GM19023 (cell line): ENCODE data around the gene JKAMP.
A peak's percentile ranks its signal among the peaks of the same experiment; 100 is the strongest.

Source experiments
- ATAC-seq: cut with Tn5 transposase; IDR thresholded peaks from one replicate; pipeline ENCODE4 v1.9.1; 2021; ENCODE audit warnings: mild to moderate bottlenecking, moderate library complexity; ENCODE audit not compliant: unreplicated experiment

JKAMP gene

GRCh38 chr14:59480166-59480565, 4.2 kb upstream of the JKAMP start:
- ATAC-seq, result no peak

DNA sequence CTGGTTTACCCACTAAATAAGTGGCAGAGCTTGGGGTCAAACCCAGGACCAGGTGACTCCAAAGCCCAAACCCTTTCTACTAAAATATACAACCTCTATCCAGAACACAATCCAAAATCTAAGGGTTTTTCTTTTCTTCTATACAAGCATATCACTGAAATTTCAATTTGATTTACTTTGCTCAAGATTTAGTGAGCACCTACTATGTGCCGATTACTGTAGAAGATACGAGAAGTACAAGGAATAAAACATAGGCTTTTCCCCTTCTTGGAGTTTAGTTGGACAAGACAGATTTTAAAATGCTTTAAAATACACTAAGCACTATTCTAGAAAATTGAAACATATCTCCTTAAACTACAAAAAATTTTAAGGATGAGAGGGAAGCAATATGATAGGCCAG, 2.9 kb upstream of the JKAMP start:
- no peak for ATAC-seq

DNA sequence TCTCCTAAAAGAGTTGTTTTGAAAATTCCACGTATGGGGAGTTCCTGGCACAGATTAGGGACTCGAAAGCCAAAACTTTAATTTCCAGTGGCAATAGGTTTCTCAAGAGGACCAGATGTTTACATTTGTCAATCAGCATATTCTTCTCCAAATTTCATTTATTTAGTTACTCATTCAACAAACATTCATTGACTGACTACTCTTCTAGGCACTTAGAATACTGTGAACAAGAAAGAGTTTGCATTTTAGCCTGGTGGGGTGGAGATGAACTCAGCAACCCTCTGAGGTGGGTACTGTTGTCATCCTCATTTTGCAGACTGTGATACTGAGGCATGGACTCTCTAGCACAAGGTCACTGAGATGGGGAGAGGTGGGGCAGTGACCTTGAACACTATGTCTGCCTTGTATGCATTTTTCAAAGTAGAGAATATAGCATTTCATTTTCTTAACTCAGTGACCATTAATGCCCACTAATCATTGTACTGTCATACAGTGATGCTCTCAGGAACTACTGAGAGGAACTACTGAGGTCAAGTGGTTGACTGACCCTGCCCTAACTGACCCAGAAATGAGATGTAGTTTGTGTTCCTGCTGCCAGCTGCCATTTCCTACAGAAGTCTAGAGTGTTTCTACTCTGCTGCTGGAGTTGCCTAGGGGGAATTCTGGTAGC, 2.3 kb upstream of the JKAMP start:
- no peak for ATAC-seq

- ATAC-seq, result no peak
Measured at GRCh38 chr14:59482541-59483331, 1.6 kb upstream of the JKAMP start.

DNA sequence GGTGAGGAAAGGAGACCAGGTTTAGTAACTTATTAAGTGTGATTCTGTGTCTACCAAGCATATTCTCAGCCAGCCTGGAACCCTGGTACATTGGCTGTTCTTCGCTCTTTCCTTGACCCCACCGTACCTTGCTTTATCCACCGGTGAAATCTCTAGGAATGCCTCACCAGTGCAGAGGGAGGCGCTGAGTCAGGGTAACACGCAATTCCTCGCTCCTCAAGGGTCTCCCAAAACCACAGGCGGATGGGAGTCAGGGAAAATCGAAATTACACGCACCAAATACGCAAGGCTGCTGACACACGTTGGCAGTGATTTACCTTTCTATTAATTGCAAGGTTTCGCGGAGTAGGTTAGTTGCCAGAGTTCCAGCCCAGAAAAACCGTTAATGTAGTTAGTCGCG, 954 bp upstream of the JKAMP start:
- no peak for ATAC-seq

GRCh38 chr14:59484639-59485175, 390 bp downstream of the JKAMP start:
- ATAC-seq, result peak; percentile 53

DNA sequence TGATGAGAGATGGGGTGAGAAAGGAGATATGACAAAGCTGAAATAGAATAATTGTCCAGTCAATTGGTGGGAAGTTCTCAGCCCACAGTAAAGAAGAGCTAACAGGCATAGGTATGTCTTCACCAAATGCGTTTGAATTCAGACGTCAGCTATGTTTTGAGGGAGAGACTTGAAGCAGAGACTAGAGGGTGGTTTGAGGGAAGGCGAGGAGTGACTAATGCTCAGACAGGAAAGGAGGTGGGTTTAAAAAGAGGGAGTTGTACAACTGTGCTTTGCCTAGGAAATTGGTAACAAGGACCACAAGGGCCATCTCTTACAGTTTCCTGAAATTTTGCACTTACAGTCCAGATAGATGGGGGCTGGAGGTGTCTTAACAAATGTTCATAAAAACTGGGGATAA, 6.4 kb downstream of the JKAMP start:
- no peak for ATAC-seq

- no peak for ATAC-seq
Measured at GRCh38 chr14:59492384-59492783, 8.1 kb downstream of the JKAMP start.

DNA sequence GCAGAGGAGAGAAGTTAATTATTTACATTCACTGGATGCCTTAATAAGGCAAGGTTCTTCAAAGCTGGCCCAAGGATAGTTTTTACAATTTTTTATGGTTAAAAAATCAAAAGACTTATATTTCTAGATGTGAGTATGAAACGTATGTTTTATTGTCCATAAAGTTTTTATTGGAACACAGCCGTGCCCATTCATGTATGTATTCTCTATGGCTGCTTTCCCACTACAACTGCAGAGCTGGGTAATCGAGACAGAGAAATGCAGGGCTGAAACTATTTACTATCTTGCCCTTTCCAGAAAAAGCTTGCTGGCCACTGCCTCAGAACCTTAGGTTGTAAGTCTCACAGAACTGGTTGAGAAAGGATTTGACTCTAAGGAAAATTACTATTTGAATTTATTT, 16.4 kb downstream of the JKAMP start:
- no peak for ATAC-seq

DNA sequence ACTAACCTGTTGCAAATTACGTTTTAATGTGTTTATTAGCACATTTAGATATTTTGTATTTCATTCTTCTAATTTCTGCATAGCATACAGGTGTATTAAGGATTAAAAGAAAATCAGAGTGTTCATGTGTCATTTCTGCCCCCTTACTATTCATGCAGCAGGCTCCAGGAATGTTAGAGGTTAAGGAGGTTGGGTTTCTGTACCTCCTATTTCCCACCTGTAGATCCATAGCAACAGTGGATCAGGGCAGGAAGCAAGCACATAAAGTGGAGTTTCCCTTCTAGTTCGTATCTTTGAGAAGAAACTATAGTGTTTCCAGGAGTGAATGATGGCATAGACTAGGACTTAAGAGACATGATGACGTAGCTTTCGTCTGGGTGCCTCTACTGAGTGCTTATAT, 18.9 kb downstream of the JKAMP start:
- no peak for ATAC-seq

GRCh38 chr14:59507063-59507751, 22.9 kb downstream of the JKAMP start:
- no peak for ATAC-seq

- ATAC-seq, result no peak
Measured at GRCh38 chr14:59507752-59508103, 23.4 kb downstream of the JKAMP start.

GRCh38 chr14:59509101-59509500, 24.8 kb downstream of the JKAMP start:
- ATAC-seq, result no peak

DNA sequence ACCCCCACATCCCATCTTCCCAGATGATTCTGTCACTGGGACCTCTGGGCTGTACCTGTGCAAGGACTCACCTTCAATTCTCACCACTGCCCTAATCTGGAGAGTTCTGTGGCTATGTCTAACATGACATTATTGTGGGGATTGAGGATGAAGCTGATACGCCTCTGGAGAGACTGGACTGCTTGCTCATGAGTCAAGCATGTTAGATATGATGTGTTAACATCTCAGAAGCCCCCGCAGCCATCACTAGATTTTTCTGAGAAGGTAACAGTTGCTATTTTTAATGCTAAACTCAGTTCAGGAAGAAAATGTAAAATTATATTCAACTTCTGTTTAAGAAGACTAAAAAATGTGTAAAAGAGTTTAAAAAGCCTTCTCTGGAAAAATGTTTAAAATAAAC, 25.7 kb downstream of the JKAMP start:
- ATAC-seq, result no peak

- ATAC-seq, result no peak
Measured at GRCh38 chr14:59510966-59511365, 26.6 kb downstream of the JKAMP start.

GRCh38 chr14:59511916-59512575, 27.7 kb downstream of the JKAMP start:
- no peak for ATAC-seq

DNA sequence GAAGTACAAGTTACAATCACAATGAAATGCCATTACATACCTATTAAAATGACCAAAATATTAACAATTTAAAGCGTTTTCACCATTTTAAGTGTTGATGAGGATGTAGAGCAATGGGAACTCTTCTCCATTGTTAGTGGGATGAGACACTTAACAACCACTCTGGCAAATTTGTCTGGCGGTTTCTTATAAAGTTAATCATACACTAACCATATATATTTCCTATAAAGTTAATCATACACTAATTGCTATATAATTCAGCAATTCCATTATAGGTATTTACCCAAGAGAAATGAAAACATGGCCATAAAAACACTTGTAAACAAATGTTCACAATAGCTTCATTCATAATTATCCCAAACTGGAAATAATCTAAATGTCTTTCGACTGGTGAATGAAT, 35.9 kb downstream of the JKAMP start:
- no peak for ATAC-seq

GRCh38 chr14:59529189-59529588, 44.9 kb downstream of the JKAMP start:
- ATAC-seq, result no peak

- ATAC-seq, result no peak
Measured at GRCh38 chr14:59530349-59530748, 46.0 kb downstream of the JKAMP start.

DNA sequence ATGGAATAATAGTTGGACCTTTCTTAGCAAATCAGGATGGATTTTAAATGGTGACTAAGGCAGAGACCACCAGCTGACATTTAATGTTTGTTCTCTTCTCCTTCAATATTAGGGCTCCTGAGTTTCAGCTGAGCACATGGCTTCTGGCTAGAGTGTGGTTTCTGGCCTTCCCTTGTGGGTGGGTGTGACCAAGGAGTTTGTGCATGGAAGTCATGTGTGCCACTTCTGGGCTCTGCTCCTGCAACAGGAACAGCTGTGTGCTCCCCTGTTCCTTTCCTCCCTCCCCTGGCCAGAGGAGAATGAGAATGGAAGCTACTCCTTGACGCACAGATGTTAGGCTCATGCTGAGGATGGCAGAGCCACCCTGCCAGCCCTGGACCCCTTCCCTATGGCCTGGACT, 48.1 kb downstream of the JKAMP start:
- ATAC-seq, result no peak

DNA sequence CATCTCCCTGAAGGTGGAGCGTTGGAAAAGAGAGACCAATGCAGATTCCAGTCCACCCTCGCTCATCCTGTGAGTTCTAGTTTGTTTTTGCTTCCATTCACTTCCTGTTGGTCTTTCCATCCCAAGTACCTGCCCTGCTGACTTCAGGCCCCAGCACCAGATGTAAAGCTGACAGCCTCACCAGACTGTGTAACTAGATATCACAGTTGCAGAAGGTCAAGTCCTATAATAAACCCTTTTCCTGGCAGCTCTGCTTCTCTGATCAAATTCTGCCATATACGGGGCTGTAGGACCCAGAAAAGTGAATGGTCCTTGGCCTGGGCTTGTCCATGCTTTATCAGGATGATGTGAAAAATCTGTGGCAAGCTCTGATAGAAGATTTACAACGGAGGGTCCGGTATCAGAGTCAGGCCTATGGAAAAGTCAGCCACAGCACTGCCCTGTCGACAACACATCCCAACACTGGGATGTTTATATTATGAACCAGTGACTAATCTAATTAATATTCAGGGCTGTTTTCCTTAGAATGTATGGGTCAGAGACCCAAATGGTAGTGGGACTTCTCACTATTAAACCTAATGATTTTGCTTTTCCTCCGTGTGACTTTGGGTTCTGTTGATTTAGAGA, 50.2 kb downstream of the JKAMP start:
- ATAC-seq, result no peak
